Measurements from ENCODE around the gene RAB6A.
A peak's percentile ranks its signal among the peaks of the same experiment; 100 is the strongest.
"Not testable (repeated sequence)": the region's sequence is repeated elsewhere in the genome, so short reads cannot be mapped to it uniquely, and the experiment has no call there.

The RAB6A gene

GRCh38 chr11:73760679-73761402 is at the start of gene RAB6A:
Gene RAB6A (minus strand): TSS chr11:73761074. CDS start chr11:73760635, 439 bp downstream.
- peak; percentile 100 for DNase-seq

GRCh38 chr11:73810637-73811036 is 49.8 kb upstream of the RAB6A start:
- DNase-seq = no peak

- no peak for DNase-seq
Measured at GRCh38 chr11:73808052-73808451, 47.2 kb upstream of the RAB6A start.

GRCh38 chr11:73804712-73805111 is 43.8 kb upstream of the RAB6A start:
- DNase-seq = no peak

GRCh38 chr11:73801136-73801535 is 40.3 kb upstream of the RAB6A start:
- DNase-seq = no peak

- no peak for DNase-seq
Measured at GRCh38 chr11:73800276-73800806, 39.5 kb upstream of the RAB6A start.

GRCh38 chr11:73797457-73797856 is 36.6 kb upstream of the RAB6A start:
- DNase-seq = peak; percentile 37

GRCh38 chr11:73795925-73796632 is 35.2 kb upstream of the RAB6A start:
- no peak for DNase-seq

GRCh38 chr11:73792584-73792983 is 31.7 kb upstream of the RAB6A start:
- no peak for DNase-seq

GRCh38 chr11:73789279-73789670 is 28.4 kb upstream of the RAB6A start:
- DNase-seq = no peak

GRCh38 chr11:73787643-73788558 is 27.0 kb upstream of the RAB6A start, which contains the start of gene MRPL48:
Gene MRPL48 (plus strand): TSS chr11:73787874. CDS start chr11:73787972, 98 bp downstream.
- peak; percentile 95 for DNase-seq

- DNase-seq = no peak
Measured at GRCh38 chr11:73787051-73787642, 26.3 kb upstream of the RAB6A start.

- DNase-seq = not testable (repeated sequence)
Measured at GRCh38 chr11:73785467-73785866, 24.6 kb upstream of the RAB6A start.

- no peak for DNase-seq
Measured at GRCh38 chr11:73784734-73785133, 23.9 kb upstream of the RAB6A start.

- no peak for DNase-seq
Measured at GRCh38 chr11:73784080-73784634, 23.3 kb upstream of the RAB6A start.

- DNase-seq = no peak
Measured at GRCh38 chr11:73783483-73784020, 22.7 kb upstream of the RAB6A start.

GRCh38 chr11:73781303-73781702 is 20.4 kb upstream of the RAB6A start:
- no peak for DNase-seq

GRCh38 chr11:73779084-73779902 is 18.4 kb upstream of the RAB6A start:
- peak; percentile 99 for DNase-seq

- DNase-seq = not testable (repeated sequence)
Measured at GRCh38 chr11:73770811-73771210, 9.9 kb upstream of the RAB6A start.

GRCh38 chr11:73766763-73767162 is 5.9 kb upstream of the RAB6A start:
- no peak for DNase-seq

- DNase-seq = no peak
Measured at GRCh38 chr11:73762732-73763131, 1.9 kb upstream of the RAB6A start.

Measured in left hindlimb (tissue), 1 donor.